ENCODE results near the gene JMJD7. TPM values are rescaled to one million over a fixed set of nuclear protein-coding genes. Genes with fewer than 3 reads are reported as not detected.

Gene JMJD7
- total and polyA plus RNA-seq, 2 donors = 7.2 to 15.6 TPM

DNA sequence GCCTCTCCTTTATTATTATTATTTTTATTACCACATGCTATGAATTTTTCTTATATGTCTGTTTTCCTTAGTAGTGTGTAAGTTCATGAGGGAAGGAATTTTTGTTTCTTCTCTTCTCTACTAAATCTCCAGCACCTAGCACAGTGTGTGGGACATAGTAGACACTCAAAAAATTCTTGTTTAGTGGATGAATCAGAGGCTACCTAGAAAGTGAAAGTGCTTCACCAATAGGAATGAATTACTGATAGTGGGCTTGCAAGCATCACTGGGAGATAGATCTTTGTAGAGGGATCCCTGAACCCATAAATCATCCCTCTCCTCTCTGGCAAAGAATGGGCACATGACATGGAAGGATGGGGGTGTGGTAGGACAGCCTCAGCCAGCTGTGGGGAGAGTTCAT, 57.4 kb downstream of the JMJD7 start:
- Histone ChIP-seq H3K27me3 (ENCODE audit: control insufficient read depth in 2 of 2, insufficient read depth in 1 of 2, low read length in 1 of 2) (peaks cover 6 to 29% of the 10 kb centered on the region in 2 donors), H3K36me3 (ENCODE audit: control insufficient read depth in 2 of 2, insufficient read depth in 2 of 2, low read length in 1 of 2) (no peaks in the 10 kb centered on the region), H3K4me1 (ENCODE audit: control insufficient read depth in 2 of 2, insufficient read depth in 2 of 2, low read length in 2 of 2) (peaks cover 3 to 15% of the 10 kb centered on the region in 2 donors), H3K4me3 (ENCODE audit: low read length in 2 of 2) (no peak overlapping the region), H3K9me3 (ENCODE audit: control insufficient read depth in 2 of 2, insufficient read depth in 1 of 2, low read length in 1 of 2) (peaks cover 0 to 8% of the 10 kb centered on the region in 2 donors), H3K27ac (ENCODE audit: low read depth in 1 of 2, low read length in 1 of 2) (no peak overlapping the region)
- no peak for DNase-seq (ENCODE audit: low read depth in 6 of 9, low spot score in 9 of 9)

DNA sequence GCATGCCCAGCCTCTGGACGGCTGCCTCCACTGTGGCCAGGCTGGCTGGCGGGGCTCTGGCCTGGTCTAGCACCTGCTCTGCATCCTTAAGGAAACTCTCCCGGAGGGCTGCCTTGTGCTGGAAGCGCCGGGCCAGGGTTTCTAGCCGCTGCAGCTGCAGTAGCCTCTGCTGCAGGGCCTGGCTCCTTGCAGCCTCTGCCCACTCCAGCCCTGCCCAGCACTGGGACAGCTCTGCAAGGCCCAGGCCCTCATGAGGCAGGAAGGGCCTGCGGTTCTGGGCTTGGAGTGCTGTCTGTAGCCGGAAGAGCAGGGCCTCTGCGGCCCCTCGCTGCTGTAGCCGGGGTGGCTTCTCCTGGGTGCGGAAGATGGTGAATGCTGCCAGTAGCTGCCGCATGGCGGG, 57.9 kb downstream of the JMJD7 start:
- no peaks in the 10 kb centered on the region for H3K36me3 ChIP-seq (ENCODE audit: control insufficient read depth in 2 of 2, insufficient read depth in 2 of 2, low read length in 1 of 2)
- no peak overlapping the region for H3K27ac ChIP-seq (ENCODE audit: low read depth in 1 of 2, low read length in 1 of 2)
- peaks cover 6 to 24% of the 10 kb centered on the region in 2 donors for H3K27me3 ChIP-seq (ENCODE audit: control insufficient read depth in 2 of 2, insufficient read depth in 1 of 2, low read length in 1 of 2)
- no peak for DNase-seq (ENCODE audit: low read depth in 6 of 9, low spot score in 9 of 9)
- peaks cover 3 to 15% of the 10 kb centered on the region in 2 donors for H3K4me1 ChIP-seq (ENCODE audit: control insufficient read depth in 2 of 2, insufficient read depth in 2 of 2, low read length in 2 of 2)
- H3K4me3 ChIP-seq (ENCODE audit: low read length in 2 of 2) = no peak overlapping the region
- WGBS = 97% methylated on average over 14 of the region's 14 CpGs
- peaks cover 0 to 8% of the 10 kb centered on the region in 2 donors for H3K9me3 ChIP-seq (ENCODE audit: control insufficient read depth in 2 of 2, insufficient read depth in 1 of 2, low read length in 1 of 2)

DNA sequence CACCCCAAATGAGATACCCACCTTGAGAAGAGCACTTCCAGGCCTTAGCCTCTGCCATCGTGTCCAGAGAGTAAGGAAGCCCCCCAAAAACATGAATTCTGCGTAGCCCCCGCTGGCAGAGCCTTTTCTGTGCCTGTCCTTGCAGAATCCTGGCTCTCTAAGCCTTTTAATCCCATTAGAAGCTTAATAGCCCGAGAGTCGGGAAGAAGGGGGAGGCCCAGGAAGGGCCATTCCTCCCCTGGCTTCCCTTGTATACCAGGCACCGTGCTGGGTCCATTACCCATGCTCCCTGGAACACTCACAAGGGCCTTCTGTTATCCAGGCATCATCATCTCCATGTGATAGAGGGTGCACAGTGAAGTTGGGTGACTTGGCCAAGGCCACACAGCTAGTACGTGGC, 58.8 kb downstream of the JMJD7 start:
- H3K4me1 ChIP-seq (ENCODE audit: control insufficient read depth in 2 of 2, insufficient read depth in 2 of 2, low read length in 2 of 2) = peaks cover 3 to 15% of the 10 kb centered on the region in 2 donors
- peaks cover 5 to 15% of the 10 kb centered on the region in 2 donors for H3K27me3 ChIP-seq (ENCODE audit: control insufficient read depth in 2 of 2, insufficient read depth in 1 of 2, low read length in 1 of 2)
- H3K27ac ChIP-seq (ENCODE audit: low read depth in 1 of 2, low read length in 1 of 2) = no peak overlapping the region
- no peaks in the 10 kb centered on the region for H3K36me3 ChIP-seq (ENCODE audit: control insufficient read depth in 2 of 2, insufficient read depth in 2 of 2, low read length in 1 of 2)
- peaks cover 0 to 8% of the 10 kb centered on the region in 2 donors for H3K9me3 ChIP-seq (ENCODE audit: control insufficient read depth in 2 of 2, insufficient read depth in 1 of 2, low read length in 1 of 2)
- WGBS = 95% methylated on average over 7 of the region's 7 CpGs
- H3K4me3 ChIP-seq (ENCODE audit: low read length in 2 of 2) = no peak overlapping the region
- no peak for DNase-seq (ENCODE audit: low read depth in 6 of 9, low spot score in 9 of 9)

DNA sequence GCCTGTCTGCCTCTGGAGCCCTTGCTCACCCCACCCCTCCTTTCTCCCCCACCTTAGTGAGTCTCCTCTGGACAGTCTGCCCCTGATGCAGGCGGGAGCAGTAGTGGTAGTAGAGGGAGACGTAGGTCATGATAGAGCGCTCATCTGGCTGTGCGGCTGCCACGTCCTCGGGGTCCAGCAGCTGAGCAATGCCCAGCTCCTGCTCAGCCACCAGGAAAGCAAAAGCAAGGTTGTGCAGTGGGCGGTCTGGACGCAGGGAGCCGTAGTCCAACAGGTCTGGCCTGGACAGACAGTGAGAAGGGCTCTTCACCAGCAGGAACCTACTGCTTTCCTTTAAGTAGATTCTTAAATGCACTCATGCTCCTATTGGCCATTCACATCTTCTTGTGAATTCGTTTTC, 59.3 kb downstream of the JMJD7 start:
- DNase-seq (ENCODE audit: low read depth in 6 of 9, low spot score in 9 of 9) = no peak
- 98% methylated on average over 10 of the region's 10 CpGs for WGBS

More for the DNA sequence above, 59.3 kb downstream of the JMJD7 start:
- Histone ChIP-seq H3K27me3 (ENCODE audit: control insufficient read depth in 2 of 2, insufficient read depth in 1 of 2, low read length in 1 of 2) (peaks cover under 1 to 11% of the 10 kb centered on the region in 2 donors), H3K9me3 (ENCODE audit: control insufficient read depth in 2 of 2, insufficient read depth in 1 of 2, low read length in 1 of 2) (peaks cover 0 to 8% of the 10 kb centered on the region in 2 donors), H3K27ac (ENCODE audit: low read depth in 1 of 2, low read length in 1 of 2) (no peak overlapping the region), H3K4me3 (ENCODE audit: low read length in 2 of 2) (no peak overlapping the region), H3K36me3 (ENCODE audit: control insufficient read depth in 2 of 2, insufficient read depth in 2 of 2, low read length in 1 of 2) (no peaks in the 10 kb centered on the region), H3K4me1 (ENCODE audit: control insufficient read depth in 2 of 2, insufficient read depth in 2 of 2, low read length in 2 of 2) (peaks cover 3 to 15% of the 10 kb centered on the region in 2 donors)

Other genes with a start within 250 kb of the JMJD7 start
- 42.7 TPM for gene MGA, start 167.7 kb upstream of the JMJD7 start, total RNA-seq
- gene MGA, start 167.7 kb upstream of the JMJD7 start, polyA plus RNA-seq = 5.2 TPM
- 7.2 TPM for gene MAPKBP1, start 53.6 kb upstream of the JMJD7 start, total RNA-seq
- gene MAPKBP1, start 53.6 kb upstream of the JMJD7 start, polyA plus RNA-seq = 8.1 TPM
- 1.9 TPM for gene PLA2G4B, start 10.8 kb downstream of the JMJD7 start, total RNA-seq
- 45.4 TPM for gene PLA2G4B, start 10.8 kb downstream of the JMJD7 start, polyA plus RNA-seq
- gene SPTBN5, start 66.0 kb downstream of the JMJD7 start, total RNA-seq = 0.57 TPM
- gene SPTBN5, start 66.0 kb downstream of the JMJD7 start, polyA plus RNA-seq = 1.6 TPM
- 7.3 TPM for gene EHD4, start 144.5 kb downstream of the JMJD7 start, total RNA-seq
- gene EHD4, start 144.5 kb downstream of the JMJD7 start, polyA plus RNA-seq = 11.8 TPM
- gene PLA2G4E, start 192.9 kb downstream of the JMJD7 start, total RNA-seq = 0.05 TPM
- gene PLA2G4E, start 192.9 kb downstream of the JMJD7 start, polyA plus RNA-seq = 0.62 TPM

Data from thymus (tissue), 11 donors.